HG02610 (cell line): ENCODE data around the gene SLC43A3.

ENCODE experiments used
- ATAC-seq: cut with Tn5 transposase; IDR thresholded peaks from one replicate; pipeline ENCODE4 v1.9.1; 2021; ENCODE audit warnings: mild to moderate bottlenecking, moderate library complexity; ENCODE audit not compliant: unreplicated experiment

SLC43A3 gene

GRCh38 chr11:57430952-57431351 lies 4.0 kb upstream of the SLC43A3 start:
- no peak for ATAC-seq

- no peak for ATAC-seq
Observed at GRCh38 chr11:57429946-57430345, 3.0 kb upstream of the SLC43A3 start.

- ATAC-seq, result no peak
Observed at GRCh38 chr11:57428643-57429042, 1.7 kb upstream of the SLC43A3 start.

- ATAC-seq, result no peak
Observed at GRCh38 chr11:57427727-57428082, 784 bp upstream of the SLC43A3 start.

- ATAC-seq, result no peak
Observed at GRCh38 chr11:57426439-57426928, 437 bp downstream of the SLC43A3 start.

GRCh38 chr11:57425565-57426438 lies 1.1 kb downstream of the SLC43A3 start:
- no peak for ATAC-seq

GRCh38 chr11:57424792-57425564 lies 1.9 kb downstream of the SLC43A3 start:
- ATAC-seq, result peak; percentile 94

GRCh38 chr11:57424137-57424791 lies 2.7 kb downstream of the SLC43A3 start:
- no peak for ATAC-seq

- no peak for ATAC-seq
Observed at GRCh38 chr11:57422669-57423068, 4.3 kb downstream of the SLC43A3 start.

GRCh38 chr11:57421805-57422204 lies 5.1 kb downstream of the SLC43A3 start:
- no peak for ATAC-seq

- no peak for ATAC-seq
Observed at GRCh38 chr11:57421066-57421465, 5.9 kb downstream of the SLC43A3 start.

- no peak for ATAC-seq
Observed at GRCh38 chr11:57419146-57419545, 7.8 kb downstream of the SLC43A3 start.

- no peak for ATAC-seq
Observed at GRCh38 chr11:57418131-57418530, 8.8 kb downstream of the SLC43A3 start.

- ATAC-seq, result no peak
Observed at GRCh38 chr11:57417056-57417455, 9.9 kb downstream of the SLC43A3 start.

- no peak for ATAC-seq
Observed at GRCh38 chr11:57416436-57416835, 10.5 kb downstream of the SLC43A3 start.

GRCh38 chr11:57414612-57415212 lies 12.2 kb downstream of the SLC43A3 start:
- ATAC-seq, result peak; percentile 64

- ATAC-seq, result no peak
Observed at GRCh38 chr11:57413681-57414080, 13.2 kb downstream of the SLC43A3 start.

- ATAC-seq, result no peak
Observed at GRCh38 chr11:57410287-57410686, 16.6 kb downstream of the SLC43A3 start.

GRCh38 chr11:57409321-57410100 lies 17.4 kb downstream of the SLC43A3 start:
- no peak for ATAC-seq

GRCh38 chr11:57408771-57409170 lies 18.1 kb downstream of the SLC43A3 start:
- no peak for ATAC-seq
